ENCODE measurements around the gene SLC6A17.

GRCh38 chr1:110119843-110120242 is 30.5 kb upstream of the SLC6A17 start:
- TF ChIP-seq CTCF (IDR thresholded peaks at IDR 0.05): no peak
- no peak for TF ChIP-seq POLR2AphosphoS5 (IDR thresholded peaks at IDR 0.05)
- no peak for TF ChIP-seq POLR2A (IDR thresholded peaks at IDR 0.05)
